NCI-H1417 (cell line): ENCODE data around the gene KDM2A.

Experiments
- DNase-seq, 3 experiments: peaks; one replicate each; lab custom pipeline; 2025; lab: John Stamatoyannopoulos, UW

The KDM2A gene

GRCh38 chr11:67118801-67119584 is at the start of gene KDM2A:
TSS of gene KDM2A (plus strand) at chr11:67119263. CDS start at chr11:67121317, 2,054 bp downstream.
- peak; percentile 98 to 99 (median 99) for DNase-seq

DNA sequence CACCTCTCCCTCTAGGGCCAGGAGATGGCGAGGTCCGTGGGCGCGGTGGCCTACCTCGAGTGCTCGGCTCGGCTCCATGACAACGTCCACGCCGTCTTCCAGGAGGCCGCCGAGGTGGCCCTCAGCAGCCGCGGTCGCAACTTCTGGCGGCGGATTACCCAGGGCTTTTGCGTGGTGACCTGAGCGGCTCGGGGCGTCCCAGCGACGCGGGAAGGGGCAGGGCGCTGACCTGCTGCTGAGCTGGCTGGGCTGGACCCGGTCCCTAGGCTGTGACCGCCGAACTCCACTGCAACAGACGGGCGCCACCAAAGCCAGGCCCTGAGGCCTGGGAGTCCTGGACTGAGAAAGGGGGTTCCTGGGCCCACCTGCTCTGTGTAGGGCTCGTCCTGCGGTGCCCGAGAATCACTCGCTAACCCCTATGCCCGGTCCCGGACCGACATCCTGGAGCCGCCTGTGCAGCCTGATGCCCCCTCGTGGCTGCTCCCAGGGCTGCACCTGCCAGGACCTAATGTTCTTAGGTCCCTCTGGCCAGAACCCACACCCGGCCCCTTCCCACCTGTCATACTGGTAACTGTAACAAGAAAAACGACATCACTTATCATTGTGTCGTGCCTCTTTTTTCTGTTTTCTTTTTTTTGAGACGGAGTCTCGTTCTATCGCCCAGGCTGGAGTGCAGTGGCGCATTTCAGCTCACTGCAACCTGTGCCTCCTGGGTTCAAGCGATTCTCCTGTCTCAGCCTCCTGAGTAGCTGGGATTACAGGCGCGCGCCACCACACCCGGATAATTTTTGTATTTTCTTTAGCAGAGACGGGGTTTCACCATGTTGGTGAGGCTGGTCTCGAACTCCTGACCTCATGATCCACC is 47.4 kb upstream of the KDM2A start:
- DNase-seq = peak in 2 of 3 experiments; percentile 28 to 50

DNA sequence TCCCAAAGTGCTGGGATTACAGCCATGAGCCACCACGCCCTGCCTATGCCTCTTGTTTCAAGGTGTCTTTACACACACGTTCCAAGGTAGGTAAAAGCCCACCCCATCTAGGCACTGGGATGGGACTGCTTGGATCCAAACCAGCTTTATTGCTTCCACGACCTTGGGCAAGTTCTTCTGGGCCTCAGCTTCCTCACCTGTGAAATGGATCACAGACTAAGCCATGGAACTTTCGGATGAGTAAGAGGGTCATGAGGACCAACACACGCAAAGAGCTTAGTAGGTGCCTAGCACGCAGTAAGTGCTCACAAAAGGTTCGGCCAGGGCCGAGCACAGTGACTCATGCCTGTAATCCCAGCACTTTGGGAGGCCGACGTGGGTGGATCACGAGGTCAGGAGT is 46.8 kb upstream of the KDM2A start:
- no peak for DNase-seq

DNA sequence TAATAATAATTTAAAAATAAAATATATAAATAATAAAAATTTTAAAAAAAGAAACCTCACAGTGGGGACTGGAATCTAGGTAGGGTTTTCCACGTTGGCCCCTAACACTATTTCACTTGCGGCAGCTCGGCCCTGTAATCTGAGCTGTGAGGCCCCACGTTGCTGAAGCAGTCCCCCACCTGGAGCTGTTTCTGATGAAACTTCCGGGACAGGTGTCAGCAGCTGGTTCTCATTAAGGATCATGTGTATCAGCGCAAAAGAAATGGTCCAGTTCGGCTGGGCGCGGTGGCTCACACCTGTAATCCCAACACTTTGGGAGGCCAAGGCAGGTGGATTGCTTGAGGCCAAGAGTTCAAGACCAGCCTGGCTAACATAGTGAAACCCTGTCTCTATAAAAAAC is 45.2 kb upstream of the KDM2A start:
- no peak for DNase-seq

- DNase-seq = no peak
These were observed 42.9 kb upstream of the KDM2A start for GRCh38 chr11:67076202-67076601.

- DNase-seq = no peak
These were observed 39.9 kb upstream of the KDM2A start for GRCh38 chr11:67079065-67079705.

DNA sequence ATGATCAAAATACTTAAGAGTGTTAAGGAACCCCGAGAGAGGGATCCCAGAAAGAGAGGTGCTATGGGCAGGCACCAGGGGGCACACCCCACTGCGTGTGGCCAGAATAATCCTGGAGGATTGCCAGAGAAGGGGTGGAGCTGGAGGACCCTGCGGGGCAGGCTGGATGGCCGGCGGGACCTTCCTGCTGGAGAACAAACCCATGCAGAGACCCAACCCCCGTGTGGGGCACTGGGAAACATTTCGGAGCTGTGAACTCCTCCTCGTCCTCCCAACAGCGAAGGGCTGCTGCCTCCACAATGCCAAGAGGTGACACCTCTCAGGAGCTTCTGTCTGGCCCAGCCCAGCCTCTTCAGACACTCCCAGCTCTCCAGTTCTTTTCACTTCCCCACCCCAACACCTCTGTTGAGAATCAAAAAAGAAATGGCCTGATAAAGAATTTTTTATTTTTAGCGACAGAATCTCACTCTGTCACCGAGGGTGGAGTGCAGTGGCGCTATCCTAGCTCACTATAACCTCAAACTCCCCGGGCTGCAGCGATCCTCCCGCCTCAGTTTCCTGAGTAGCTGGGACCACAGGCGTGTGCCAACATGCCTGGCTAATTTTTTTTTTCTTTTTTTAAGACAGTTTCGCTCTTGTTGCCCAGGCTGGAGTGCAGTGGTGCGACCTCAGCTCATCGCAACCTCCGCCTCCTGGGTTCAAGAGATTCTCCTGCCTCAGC is 36.8 kb upstream of the KDM2A start:
- no peak for DNase-seq

GRCh38 chr11:67083786-67084366 is 35.2 kb upstream of the KDM2A start:
- no peak for DNase-seq

- DNase-seq = no peak
These were observed 33.4 kb upstream of the KDM2A start for GRCh38 chr11:67085617-67086016.

GRCh38 chr11:67090717-67091116 is 28.3 kb upstream of the KDM2A start:
- DNase-seq = no peak

DNA sequence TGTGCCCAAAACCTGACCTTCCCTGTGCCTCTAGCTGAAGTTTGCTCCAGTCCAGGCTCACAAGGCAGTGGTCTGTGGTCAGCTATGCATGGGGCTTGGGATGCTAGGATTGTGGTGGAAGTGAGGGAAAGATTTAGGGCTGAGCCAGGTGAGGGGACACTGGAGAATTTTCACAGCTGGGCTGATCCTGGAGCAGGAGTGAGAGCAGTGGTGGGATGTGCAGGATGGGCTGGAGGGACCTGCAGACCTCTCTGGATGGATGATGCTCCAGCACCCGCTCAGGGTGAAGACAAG is 23.9 kb upstream of the KDM2A start:
- no peak for DNase-seq

- DNase-seq = no peak
These were observed 20.1 kb upstream of the KDM2A start for GRCh38 chr11:67098799-67099429.

GRCh38 chr11:67099831-67100324 is 19.2 kb upstream of the KDM2A start:
- DNase-seq = no peak

DNA sequence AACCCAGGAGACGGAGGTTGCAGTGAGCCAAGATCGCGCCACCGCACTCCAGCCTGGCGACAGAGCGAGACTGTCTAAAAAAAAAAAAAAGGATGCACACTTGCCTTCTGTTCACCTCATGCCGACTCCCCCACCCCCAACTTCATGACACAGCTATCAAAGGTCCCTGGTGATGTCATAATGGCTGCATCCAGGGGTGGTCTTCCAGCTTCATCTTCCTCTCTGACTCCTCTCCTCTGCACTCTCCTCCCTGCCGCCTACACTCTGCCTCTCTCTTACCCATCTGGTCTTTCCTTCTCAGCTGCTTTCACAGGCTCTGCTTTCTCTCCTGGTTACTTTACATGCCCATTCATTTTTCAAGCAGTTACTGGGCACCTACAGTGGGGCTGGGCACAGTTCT is 16.4 kb upstream of the KDM2A start:
- DNase-seq = no peak

- no peak for DNase-seq
These were observed 13.1 kb upstream of the KDM2A start for GRCh38 chr11:67105964-67106363.

DNA sequence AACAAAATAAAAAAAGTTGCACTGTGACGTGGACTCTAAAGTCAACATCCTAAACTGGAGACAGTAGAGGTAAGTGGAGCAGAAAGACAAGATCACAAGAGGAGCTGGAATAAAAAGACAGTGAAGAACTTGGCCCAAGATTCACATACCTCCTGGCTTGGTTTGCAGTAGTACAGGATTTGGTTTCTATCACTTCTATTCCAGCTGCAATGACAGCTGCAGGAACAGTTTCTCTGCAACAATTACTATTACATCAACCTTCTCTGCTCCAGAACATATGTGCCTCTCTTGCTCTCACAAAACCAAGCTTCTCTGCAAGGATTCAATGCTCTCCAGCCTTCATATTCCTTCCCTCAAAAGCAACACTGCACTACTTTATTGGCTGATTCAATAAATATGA is 7.8 kb upstream of the KDM2A start:
- DNase-seq = no peak

- DNase-seq = no peak
These were observed 5.8 kb upstream of the KDM2A start for GRCh38 chr11:67113231-67113721.

DNA sequence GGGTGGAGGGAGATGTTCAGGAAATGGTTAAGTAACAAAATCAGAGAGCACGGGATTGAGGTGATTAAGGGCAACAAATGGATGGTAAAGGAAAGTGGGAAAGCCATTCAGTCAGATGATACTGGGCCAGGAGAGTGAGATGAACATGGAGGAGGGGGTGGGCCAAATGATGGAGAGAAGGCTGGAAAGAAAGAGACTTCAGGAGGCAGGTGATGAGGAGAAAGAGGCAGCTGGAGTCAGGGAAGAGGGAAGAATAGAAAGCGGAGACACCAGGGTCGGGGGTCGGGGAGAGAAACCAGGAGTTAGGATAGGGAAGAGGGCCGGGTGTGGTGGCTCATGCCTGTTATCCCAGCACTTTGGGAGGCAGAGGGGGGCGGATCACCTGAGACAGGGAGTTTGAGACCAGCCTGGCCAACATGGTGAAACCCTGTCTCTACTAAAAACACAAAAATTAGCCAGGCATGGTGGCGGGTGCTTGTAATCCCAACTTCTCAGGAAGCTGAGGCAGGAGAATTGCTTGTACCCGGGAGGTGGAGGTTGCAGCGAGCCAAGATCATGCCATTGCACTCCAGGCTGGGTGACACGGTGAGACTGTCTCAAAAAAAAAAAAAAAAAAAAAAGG is 4.7 kb upstream of the KDM2A start:
- no peak for DNase-seq

GRCh38 chr11:67116758-67117105 is 2.3 kb upstream of the KDM2A start:
- DNase-seq = peak in 1 of 3 experiments; percentile 58

- no peak for DNase-seq
These were observed 1.9 kb upstream of the KDM2A start for GRCh38 chr11:67117176-67117575.
